Fibroblast of pulmonary artery (primary cell): ENCODE data around the gene ZNF280D.

Experiments
- DNase-seq: peaks from one replicate; pipeline ENCODE4 v3.0.0-alpha.2; 2010; ENCODE audit warnings: low read depth
- H3K4me3 ChIP-seq: replicated peaks from 2 replicates; pipeline ENCODE4 v1.5.1; 2011; ENCODE audit warnings: low read depth, mild to moderate bottlenecking, control low read depth, low read length, moderate library complexity
- CTCF ChIP-seq: IDR thresholded peaks from 2 replicates; pipeline ENCODE4 v1.5.1; 2011; ENCODE audit warnings: mild to moderate bottlenecking, control low read depth, low read length, inconsistent platforms; ENCODE audit errors: missing control alignments

Gene ZNF280D

GRCh38 chr15:56660943-56661342 lies 72.4 kb downstream of the ZNF280D start:
- H3K4me3 ChIP-seq: no peak overlapping the region
- DNase-seq: no peak
- TF ChIP-seq CTCF: no peak

- TF ChIP-seq CTCF: no peak
Measured at GRCh38 chr15:56659197-56659596, 74.1 kb downstream of the ZNF280D start.

GRCh38 chr15:56654624-56655023 lies 78.7 kb downstream of the ZNF280D start:
- TF ChIP-seq CTCF: no peak
- DNase-seq: peak; percentile 20
- H3K4me3 ChIP-seq: no peak overlapping the region

More at GRCh38 chr15:56659197-56659596, 74.1 kb downstream of the ZNF280D start:
- no peak for DNase-seq
- H3K4me3 ChIP-seq: no peak overlapping the region

- no peak for TF ChIP-seq CTCF
- DNase-seq: no peak
- no peak overlapping the region for H3K4me3 ChIP-seq
Measured at GRCh38 chr15:56654216-56654615, 79.1 kb downstream of the ZNF280D start.

GRCh38 chr15:56653787-56654186 lies 79.5 kb downstream of the ZNF280D start:
- no peak for TF ChIP-seq CTCF
- peak; percentile 14 for DNase-seq
- no peak overlapping the region for H3K4me3 ChIP-seq

- H3K4me3 ChIP-seq: no peak overlapping the region
- DNase-seq: no peak
- no peak for TF ChIP-seq CTCF
Measured at GRCh38 chr15:56653107-56653506, 80.2 kb downstream of the ZNF280D start.

- DNase-seq: no peak
- TF ChIP-seq CTCF: no peak
- no peak overlapping the region for H3K4me3 ChIP-seq
Measured at GRCh38 chr15:56648311-56648710, 85.0 kb downstream of the ZNF280D start.
